Omental fat pad (tissue), 4 donors: ENCODE results near the gene MTF1. TPM values are rescaled to one million over a fixed set of nuclear protein-coding genes. Genes with fewer than 3 reads are reported as not detected.

Experiments used
- ATAC-seq: fragments of 150-250 bp; one replicate; pipeline ENCODE4 v1.9.1; 2016; ENCODE audit warnings: mild to moderate bottlenecking, moderate library complexity; ENCODE audit not compliant: low FRiP score
- DNase-seq: peaks from one replicate; pipeline ENCODE4 v3.0.0-alpha.2; 2019; ENCODE audit warnings: low spot score
- total RNA-seq, 4 donors: library from RNA; depleted of rRNA; stranded (reverse); fragments of >200 nt; gene quantifications; one replicate each; pipeline ENCODE4 v1.1.0, GENCODE V29; 2016
- TF ChIP-seq, protein P1 (sequence below), 3 donors: fragments of 450-650 bp; IDR thresholded peaks; one replicate each; pipeline ENCODE4 v1.5.1; 2016 to 2017; ENCODE audit warnings: antibody characterized with exemption in 3 of 3, mild to moderate bottlenecking in 3 of 3, moderate library complexity in 2 of 3

MTF1 gene
- total RNA-seq, 4 donors from 2014 or later, result 6.0 to 9.0 (median 7.2) TPM

DNA sequence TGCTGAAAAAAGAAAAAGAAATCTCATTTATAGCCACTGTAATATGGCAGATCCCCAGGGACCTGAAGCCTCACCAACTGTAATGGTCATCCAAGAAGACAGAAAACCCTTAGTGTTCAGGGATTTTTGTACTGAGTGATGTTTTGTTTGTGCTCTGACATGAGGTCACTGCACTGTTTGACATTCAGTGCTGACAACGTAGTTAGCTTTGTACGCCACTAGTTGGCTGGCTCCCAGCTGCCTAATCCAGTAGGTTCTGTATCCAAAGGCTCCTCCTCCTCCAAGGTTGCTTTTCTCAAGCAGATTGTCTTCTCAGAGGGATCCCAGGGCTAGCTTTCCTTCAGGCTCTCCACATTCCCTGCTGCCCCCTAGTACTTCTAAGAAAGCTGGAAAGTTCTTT lies 41.9 kb downstream of the MTF1 start:
- TF ChIP-seq, protein P1, sequence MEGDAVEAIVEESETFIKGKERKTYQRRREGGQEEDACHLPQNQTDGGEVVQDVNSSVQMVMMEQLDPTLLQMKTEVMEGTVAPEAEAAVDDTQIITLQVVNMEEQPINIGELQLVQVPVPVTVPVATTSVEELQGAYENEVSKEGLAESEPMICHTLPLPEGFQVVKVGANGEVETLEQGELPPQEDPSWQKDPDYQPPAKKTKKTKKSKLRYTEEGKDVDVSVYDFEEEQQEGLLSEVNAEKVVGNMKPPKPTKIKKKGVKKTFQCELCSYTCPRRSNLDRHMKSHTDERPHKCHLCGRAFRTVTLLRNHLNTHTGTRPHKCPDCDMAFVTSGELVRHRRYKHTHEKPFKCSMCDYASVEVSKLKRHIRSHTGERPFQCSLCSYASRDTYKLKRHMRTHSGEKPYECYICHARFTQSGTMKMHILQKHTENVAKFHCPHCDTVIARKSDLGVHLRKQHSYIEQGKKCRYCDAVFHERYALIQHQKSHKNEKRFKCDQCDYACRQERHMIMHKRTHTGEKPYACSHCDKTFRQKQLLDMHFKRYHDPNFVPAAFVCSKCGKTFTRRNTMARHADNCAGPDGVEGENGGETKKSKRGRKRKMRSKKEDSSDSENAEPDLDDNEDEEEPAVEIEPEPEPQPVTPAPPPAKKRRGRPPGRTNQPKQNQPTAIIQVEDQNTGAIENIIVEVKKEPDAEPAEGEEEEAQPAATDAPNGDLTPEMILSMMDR (IDR thresholded peaks at IDR 0.05), result no peak
- ATAC-seq (no peak), DNase-seq (no peak)

DNA sequence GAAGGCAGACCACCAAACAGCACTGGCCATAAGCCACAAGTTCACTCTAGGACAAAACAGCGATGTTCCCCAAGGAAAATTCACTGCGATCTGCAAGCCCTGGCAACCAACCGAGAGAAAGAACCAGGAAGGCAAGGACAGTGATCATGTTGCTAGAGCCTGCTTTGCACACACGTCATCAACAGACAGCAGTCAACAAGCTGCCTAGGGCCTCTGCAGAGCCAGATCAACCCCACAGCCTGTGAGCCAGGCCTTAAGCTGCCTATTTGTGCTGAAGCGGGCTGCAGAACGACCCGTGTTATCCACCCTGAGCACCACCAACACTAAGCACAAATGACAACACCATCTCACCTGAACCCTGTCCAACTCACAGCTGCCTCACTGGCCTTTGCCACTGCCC lies 45.1 kb downstream of the MTF1 start:
- DNase-seq (no peak), ATAC-seq (no peak)
- TF ChIP-seq, protein P1 (IDR thresholded peaks at IDR 0.05), result no peak

- DNase-seq (no peak), ATAC-seq (no peak)
- TF ChIP-seq, protein P1 (IDR thresholded peaks at IDR 0.05), result no peak
These were observed 45.8 kb downstream of the MTF1 start for GRCh38 chr1:37813529-37814145.

DNA sequence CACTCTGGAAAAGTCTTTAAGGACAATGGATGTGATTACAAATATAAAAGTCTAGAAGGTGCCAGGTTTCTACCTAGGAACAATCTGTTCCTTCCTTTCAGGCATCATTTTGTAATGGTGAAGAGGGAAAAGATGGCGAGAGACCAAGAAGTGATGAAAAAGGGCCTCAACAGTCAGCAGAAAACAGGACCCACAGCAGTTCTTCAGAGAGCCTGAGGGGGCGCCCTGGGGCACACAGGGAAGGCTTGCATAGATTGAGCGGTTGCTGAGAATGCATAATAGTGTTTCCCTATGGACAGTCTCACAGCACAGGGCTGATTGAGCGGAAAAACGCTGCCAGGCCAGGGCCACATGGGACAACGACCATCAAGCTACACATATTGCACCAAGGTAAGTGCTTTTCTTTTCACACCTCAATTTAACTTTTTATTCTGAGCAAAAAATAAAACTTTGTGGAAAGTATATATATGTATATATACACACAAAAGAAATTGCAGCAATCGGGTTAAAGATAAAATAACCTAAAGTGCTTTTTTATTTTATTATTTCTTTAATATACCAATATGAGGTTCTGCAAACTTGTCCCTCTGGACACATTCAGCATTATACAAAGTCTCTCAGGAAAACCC lies 48.3 kb downstream of the MTF1 start:
- TF ChIP-seq, protein P1 (IDR thresholded peaks at IDR 0.05), result peak in 1 of 3 donors; percentile 22
- ATAC-seq, result no peak
- DNase-seq, result no peak

GRCh38 chr1:37809942-37810341 lies 49.5 kb downstream of the MTF1 start:
- TF ChIP-seq, protein P1 (IDR thresholded peaks at IDR 0.05), result no peak
- no peak for ATAC-seq
- DNase-seq, result no peak

- peak; percentile 89 for ATAC-seq
These were observed 50.7 kb downstream of the MTF1 start for GRCh38 chr1:37808369-37809319.

More at GRCh38 chr1:37808369-37809319, 50.7 kb downstream of the MTF1 start:
- DNase-seq, result peak; percentile 41
- TF ChIP-seq, protein P1 (IDR thresholded peaks at IDR 0.05), result no peak
